Transverse colon (tissue), 4 donors: Measurements from ENCODE around the gene GREM2. TPM values are rescaled to one million over a fixed set of nuclear protein-coding genes. Genes with fewer than 3 reads are reported as not detected.

Experiments
- DNase-seq: peaks from one replicate; pipeline ENCODE4 v3.0.0-alpha.2; 2019
- H3K27ac ChIP-seq, 4 donors: fragments of 200-600 bp; sonication (generic); 2 replicates each; pipeline ENCODE4 v1.5.1; 2016 to 2018; ENCODE audit warnings: inconsistent platforms in 4 of 4
- H3K27me3 ChIP-seq: fragments of 200-600 bp; sonication (generic); 2 replicates; pipeline ENCODE4 v1.5.1; 2017; ENCODE audit warnings: inconsistent platforms
- H3K36me3 ChIP-seq, 4 donors: fragments of 200-600 bp; sonication (generic); 2 replicates each; pipeline ENCODE4 v1.5.1; 2017 to 2019; ENCODE audit warnings: inconsistent platforms in 4 of 4
- H3K4me1 ChIP-seq, 4 donors: fragments of 200-600 bp; sonication (generic); 2 replicates each; pipeline ENCODE4 v1.5.1; 2017 to 2020; ENCODE audit warnings: inconsistent platforms in 4 of 4
- H3K4me3 ChIP-seq, 4 donors: fragments of 200-600 bp; sonication (generic); 1 replicate in 1 of 4; 2 replicates in 3 of 4; pipeline versions ENCODE4 v1.5.1 to v1.6.1; 2017 to 2019; ENCODE audit warnings: inconsistent platforms in 4 of 4
- H3K9me3 ChIP-seq, 2 donors: fragments of 200-600 bp; sonication (generic); 2 replicates each; pipeline ENCODE4 v1.5.1; 2017 to 2019; ENCODE audit warnings: inconsistent platforms in 2 of 2
- EP300 ChIP-seq: sonication (generic); formaldehyde crosslinking; IDR thresholded peaks from one replicate; pipeline ENCODE4 v1.6.1; 2017; ENCODE audit warnings: antibody characterized with exemption, low read depth
- POLR2A ChIP-seq: fragments of 450-650 bp; IDR thresholded peaks from one replicate; pipeline ENCODE4 v1.6.1; 2016; ENCODE audit warnings: antibody characterized with exemption, mild to moderate bottlenecking, moderate library complexity
- POLR2AphosphoS5 ChIP-seq, 3 donors: sonication (generic); formaldehyde crosslinking; IDR thresholded peaks; one replicate each; pipeline ENCODE4 v1.6.1; 2016; ENCODE audit warnings: antibody characterized with exemption in 3 of 3
- WGBS, 2 donors: methylation state at CpG; one replicate each; pipeline ENCODE4 v1.1.5; 2018; ENCODE audit warnings: low coverage in 1 of 2; 5-methylcytosine and 5-hydroxymethylcytosine counted together
- in situ Hi-C, 4 donors: fragments of 200-750 bp; cut with MboI; loops; one replicate each; pipeline versions ENCODE4 v1.15.0 to v1.15.1; 2017; ENCODE audit warnings: low sequenced_read_pairs in 3 of 4, low pct_ligation_motif_present in 1 of 4, low pct_unique_long_range_greater_than_20kb in 1 of 4
- intact Hi-C: fragments of 100-400 bp; cut with DNase I; formaldehyde crosslinking; loops from one replicate; pipeline ENCODE4 v1.15.1; 2023; ENCODE audit warnings: low total_unique reads
- small RNA-seq, 4 donors: library from RNA; depleted of rRNA; stranded (forward); fragments of <200 nt; gene quantifications; one replicate each; pipeline ENCODE3, GENCODE V24; 2016
- total RNA-seq, 4 donors: library from RNA; depleted of rRNA; stranded (reverse); fragments of >200 nt; gene quantifications; one replicate each; pipeline ENCODE4 v1.1.0, GENCODE V29; 2016
- TF ChIP-seq, protein P1 (sequence below), 5 experiments: fragments of 200-600 bp in 3 of 5; fragments of 450-650 bp in 2 of 5; sonication (generic) in 3 of 5; IDR thresholded peaks; 1 replicate in 2 of 5; 2 replicates in 3 of 5; pipeline ENCODE4 v1.5.1; 2016 to 2017; ENCODE audit warnings: antibody characterized with exemption in 5 of 5, inconsistent platforms in 3 of 5, mild to moderate bottlenecking in 2 of 5, moderate library complexity in 1 of 5

The GREM2 gene
- total RNA-seq, 4 donors from 2014 or later, result 2.8 to 13.1 (median 4.9) TPM

- intact Hi-C loops (no loop called here), in situ Hi-C loops (no loop called here)
- Histone ChIP-seq H3K27ac (no peak overlapping the region), H3K36me3 (no peaks in the 10 kb centered on the region), H3K27me3 (no peaks in the 10 kb centered on the region), H3K4me1 (peaks cover 0 to 7% (median 3%) of the 10 kb centered on the region in 4 donors), H3K9me3 (no peaks in the 10 kb centered on the region), H3K4me3 (no peak overlapping the region)
- TF ChIP-seq POLR2AphosphoS5 (IDR thresholded peaks at IDR 0.05), result no peak
- TF ChIP-seq, protein P1, sequence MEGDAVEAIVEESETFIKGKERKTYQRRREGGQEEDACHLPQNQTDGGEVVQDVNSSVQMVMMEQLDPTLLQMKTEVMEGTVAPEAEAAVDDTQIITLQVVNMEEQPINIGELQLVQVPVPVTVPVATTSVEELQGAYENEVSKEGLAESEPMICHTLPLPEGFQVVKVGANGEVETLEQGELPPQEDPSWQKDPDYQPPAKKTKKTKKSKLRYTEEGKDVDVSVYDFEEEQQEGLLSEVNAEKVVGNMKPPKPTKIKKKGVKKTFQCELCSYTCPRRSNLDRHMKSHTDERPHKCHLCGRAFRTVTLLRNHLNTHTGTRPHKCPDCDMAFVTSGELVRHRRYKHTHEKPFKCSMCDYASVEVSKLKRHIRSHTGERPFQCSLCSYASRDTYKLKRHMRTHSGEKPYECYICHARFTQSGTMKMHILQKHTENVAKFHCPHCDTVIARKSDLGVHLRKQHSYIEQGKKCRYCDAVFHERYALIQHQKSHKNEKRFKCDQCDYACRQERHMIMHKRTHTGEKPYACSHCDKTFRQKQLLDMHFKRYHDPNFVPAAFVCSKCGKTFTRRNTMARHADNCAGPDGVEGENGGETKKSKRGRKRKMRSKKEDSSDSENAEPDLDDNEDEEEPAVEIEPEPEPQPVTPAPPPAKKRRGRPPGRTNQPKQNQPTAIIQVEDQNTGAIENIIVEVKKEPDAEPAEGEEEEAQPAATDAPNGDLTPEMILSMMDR (IDR thresholded peaks at IDR 0.05), result peak; percentile 29 to 48 (median 37)
- no peak for DNase-seq
- WGBS, 2 donors, result 71 to 82% methylated on average over 5 to 7 of the region's 7 CpGs
These were observed 156.6 kb downstream of the GREM2 start for GRCh38 chr1:240455228-240455821.

GRCh38 chr1:240445369-240445768, 166.6 kb downstream of the GREM2 start:
- Histone ChIP-seq H3K9me3 (no peaks in the 10 kb centered on the region), H3K4me3 (no peak overlapping the region), H3K36me3 (no peaks in the 10 kb centered on the region), H3K27ac (no peak overlapping the region), H3K4me1 (peaks cover 0 to 9% (median 1%) of the 10 kb centered on the region in 4 donors), H3K27me3 (no peaks in the 10 kb centered on the region)
- DNase-seq, result no peak
- TF ChIP-seq EP300, result no peak
- no peak for TF ChIP-seq POLR2A
- TF ChIP-seq, protein P1 (IDR thresholded peaks at IDR 0.05), result no peak
- TF ChIP-seq POLR2AphosphoS5 (IDR thresholded peaks at IDR 0.05), result no peak
- in situ Hi-C loops, result no loop called here
- intact Hi-C loops, result no loop called here
- WGBS, 2 donors, result 57 to 74% methylated on average over 3 of the region's 3 CpGs

GRCh38 chr1:240441669-240442068, 170.3 kb downstream of the GREM2 start:
- in situ Hi-C loops (no loop called here), intact Hi-C loops (no loop called here)
- Histone ChIP-seq H3K9me3 (no peaks in the 10 kb centered on the region), H3K4me3 (no peak overlapping the region), H3K36me3 (no peaks in the 10 kb centered on the region), H3K4me1 (peaks cover 0 to 9% (median 1%) of the 10 kb centered on the region in 4 donors), H3K27ac (no peak overlapping the region), H3K27me3 (no peaks in the 10 kb centered on the region)
- TF ChIP-seq, protein P1 (IDR thresholded peaks at IDR 0.05), result no peak
- TF ChIP-seq POLR2AphosphoS5 (IDR thresholded peaks at IDR 0.05) (no peak), EP300 (no peak), POLR2A (no peak)
- no peak for DNase-seq
- 57 to 69% methylated on average over 1 of the region's 1 CpG for WGBS, 2 donors

Small RNA genes lying within 50 kb of the gene (small RNA-seq; reads per million reads assigned to genes)
- 0 reads per million in 4 donors for gene RNU5F-8P
